Gastroesophageal sphincter (tissue), 4 donors: ENCODE data around the gene PAN2. TPM values are rescaled to one million over a fixed set of nuclear protein-coding genes. Genes with fewer than 3 reads are reported as not detected.
A peak's percentile ranks its signal among the peaks of the same experiment; 100 is the strongest.

Experiments
- ATAC-seq: fragments of 150-250 bp; one replicate; pipeline ENCODE4 v1.9.1; 2016; ENCODE audit warnings: mild to moderate bottlenecking, moderate library complexity
- H3K27ac ChIP-seq, 4 donors: fragments of 200-600 bp; sonication (generic) in 3 of 4; 1 replicate in 3 of 4; 2 replicates in 1 of 4; pipeline ENCODE4 v1.5.1; 2016 to 2019
- H3K27me3 ChIP-seq: fragments of 200-600 bp; sonication (generic); one replicate; pipeline ENCODE4 v1.5.1; 2019
- H3K36me3 ChIP-seq, 2 donors: fragments of 200-600 bp; sonication (generic); one replicate each; pipeline ENCODE4 v1.5.1; 2019; ENCODE audit warnings: control low read depth in 1 of 2
- H3K4me1 ChIP-seq, 3 donors: fragments of 200-600 bp; sonication (generic); 1 replicate in 2 of 3; 2 replicates in 1 of 3; pipeline ENCODE4 v1.5.1; 2016 to 2019; ENCODE audit warnings: control low read depth in 2 of 3
- H3K4me3 ChIP-seq, 2 donors: fragments of 200-600 bp; sonication (generic); one replicate each; pipeline ENCODE4 v1.5.1; 2019; ENCODE audit warnings: mild to moderate bottlenecking in 1 of 2, moderate library complexity in 1 of 2
- H3K9me3 ChIP-seq, 3 donors: fragments of 200-600 bp; sonication (generic); one replicate each; pipeline ENCODE4 v1.5.1; 2017 to 2019; ENCODE audit warnings: control low read depth in 2 of 3
- EP300 ChIP-seq: sonication (generic); formaldehyde crosslinking; IDR thresholded peaks from one replicate; pipeline ENCODE4 v1.6.1; 2017; ENCODE audit warnings: antibody characterized with exemption, mild to moderate bottlenecking
- POLR2A ChIP-seq, 2 donors: fragments of 450-650 bp; IDR thresholded peaks; one replicate each; pipeline ENCODE4 v1.6.1; 2017; ENCODE audit warnings: antibody characterized with exemption in 2 of 2, mild to moderate bottlenecking in 2 of 2, moderate library complexity in 1 of 2
- POLR2AphosphoS5 ChIP-seq: sonication (generic); formaldehyde crosslinking; IDR thresholded peaks from one replicate; pipeline ENCODE4 v1.6.1; 2017; ENCODE audit warnings: antibody characterized with exemption
- WGBS, 2 donors: methylation state at CpG; one replicate each; pipeline ENCODE4 v1.1.5; 2018; ENCODE audit warnings: low coverage in 1 of 2; 5-methylcytosine and 5-hydroxymethylcytosine counted together
- total RNA-seq, 4 donors: library from RNA; depleted of rRNA; stranded (reverse); fragments of >200 nt; gene quantifications; one replicate each; pipeline ENCODE4 v1.1.0, GENCODE V29; 2016
- TF ChIP-seq, protein P1 (sequence below), 4 experiments: fragments of 200-600 bp in 2 of 4; fragments of 450-650 bp in 2 of 4; sonication (generic) in 1 of 4; IDR thresholded peaks; one replicate each; pipeline ENCODE4 v1.5.1; 2017 to 2019; ENCODE audit warnings: antibody characterized with exemption in 4 of 4, mild to moderate bottlenecking in 2 of 4, moderate library complexity in 2 of 4

Gene PAN2
- total RNA-seq, 4 donors from 2014 or later, result 12.6 to 73.6 (median 30.3) TPM

GRCh38 chr12:56315622-56316473, 18.0 kb downstream of the PAN2 start, which contains the start of gene CNPY2:
Gene CNPY2, minus strand, starts transcription at chr12:56315988. Its CDS starts 771 bp downstream, at chr12:56315217.
- Histone ChIP-seq H3K27ac (peak within 1 kb of the TSS; percentile 69 to 96 (median 93)), H3K4me1 (peaks cover 0 to 25% (median 9%) of the 10 kb centered on the region in 3 donors), H3K4me3 (peak within 1 kb of the TSS; percentile 71 to 89), H3K36me3 (peaks cover 0 to 68% of the 10 kb centered on the region in 2 donors), H3K27me3 (no peaks in the 10 kb centered on the region), H3K9me3 (no peaks in the 10 kb centered on the region)
- 0% methylated on average over 3 to 9 of the region's 62 CpGs for WGBS, 2 donors
- TF ChIP-seq, protein P1, sequence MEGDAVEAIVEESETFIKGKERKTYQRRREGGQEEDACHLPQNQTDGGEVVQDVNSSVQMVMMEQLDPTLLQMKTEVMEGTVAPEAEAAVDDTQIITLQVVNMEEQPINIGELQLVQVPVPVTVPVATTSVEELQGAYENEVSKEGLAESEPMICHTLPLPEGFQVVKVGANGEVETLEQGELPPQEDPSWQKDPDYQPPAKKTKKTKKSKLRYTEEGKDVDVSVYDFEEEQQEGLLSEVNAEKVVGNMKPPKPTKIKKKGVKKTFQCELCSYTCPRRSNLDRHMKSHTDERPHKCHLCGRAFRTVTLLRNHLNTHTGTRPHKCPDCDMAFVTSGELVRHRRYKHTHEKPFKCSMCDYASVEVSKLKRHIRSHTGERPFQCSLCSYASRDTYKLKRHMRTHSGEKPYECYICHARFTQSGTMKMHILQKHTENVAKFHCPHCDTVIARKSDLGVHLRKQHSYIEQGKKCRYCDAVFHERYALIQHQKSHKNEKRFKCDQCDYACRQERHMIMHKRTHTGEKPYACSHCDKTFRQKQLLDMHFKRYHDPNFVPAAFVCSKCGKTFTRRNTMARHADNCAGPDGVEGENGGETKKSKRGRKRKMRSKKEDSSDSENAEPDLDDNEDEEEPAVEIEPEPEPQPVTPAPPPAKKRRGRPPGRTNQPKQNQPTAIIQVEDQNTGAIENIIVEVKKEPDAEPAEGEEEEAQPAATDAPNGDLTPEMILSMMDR (IDR thresholded peaks at IDR 0.05), result peak in 3 of 4 experiments; percentile 16 to 42 (median 29)
- TF ChIP-seq POLR2AphosphoS5, result peak; percentile 75
- TF ChIP-seq POLR2A (IDR thresholded peaks at IDR 0.05), result peak; percentile 75 to 76
- no peak for TF ChIP-seq EP300
- ATAC-seq, result peak; percentile 98

GRCh38 chr12:56315249-56315621, 18.6 kb downstream of the PAN2 start:
- ATAC-seq, result no peak
- Histone ChIP-seq H3K36me3 (peaks cover 0 to 68% of the 10 kb centered on the region in 2 donors), H3K4me1 (peaks cover 0 to 25% (median 9%) of the 10 kb centered on the region in 3 donors)

DNA sequence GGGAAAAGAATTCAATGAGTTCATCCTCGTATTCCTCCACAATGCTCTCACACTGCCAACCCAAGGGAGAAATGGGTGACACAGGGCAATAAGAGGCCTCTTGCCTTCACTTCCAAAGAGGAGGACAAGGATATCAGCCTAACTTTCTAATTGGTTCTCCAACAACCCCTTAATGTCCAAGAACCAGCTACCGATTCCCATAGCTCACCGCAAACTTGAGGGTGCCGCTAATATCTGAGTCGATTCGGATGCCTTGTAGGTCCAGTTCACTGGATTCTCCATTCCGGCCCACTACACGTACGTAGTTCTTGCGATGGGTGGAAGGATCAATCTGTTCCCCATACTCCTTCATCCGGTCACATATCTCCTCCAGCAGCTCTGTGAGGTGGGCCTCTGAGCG, 22.8 kb downstream of the PAN2 start:
- Histone ChIP-seq H3K27ac (no peak overlapping the region), H3K27me3 (no peaks in the 10 kb centered on the region), H3K4me1 (peaks cover 0 to 16% (median 9%) of the 10 kb centered on the region in 3 donors), H3K4me3 (no peak overlapping the region), H3K9me3 (no peaks in the 10 kb centered on the region), H3K36me3 (peaks cover 0 to 83% of the 10 kb centered on the region in 2 donors)
- ATAC-seq, result no peak
- TF ChIP-seq POLR2AphosphoS5, result no peak
- TF ChIP-seq, protein P1 (IDR thresholded peaks at IDR 0.05), result no peak
- no peak for TF ChIP-seq EP300
- no peak for TF ChIP-seq POLR2A (IDR thresholded peaks at IDR 0.05)
- WGBS, 2 donors, result 74 to 94% methylated on average over 6 to 12 of the region's 12 CpGs

More at GRCh38 chr12:56315249-56315621, 18.6 kb downstream of the PAN2 start:
- Histone ChIP-seq H3K9me3 (no peaks in the 10 kb centered on the region), H3K27ac (peak overlapping the region; percentile 69 to 96 (median 93)), H3K27me3 (no peaks in the 10 kb centered on the region), H3K4me3 (peak overlapping the region; percentile 71 to 89)
- WGBS, 2 donors, result no CpG with 5 or more reads among the region's 11 CpGs
- TF ChIP-seq, protein P1 (IDR thresholded peaks at IDR 0.05), result no peak
- no peak for TF ChIP-seq POLR2A (IDR thresholded peaks at IDR 0.05)
- TF ChIP-seq POLR2AphosphoS5, result no peak
- TF ChIP-seq EP300, result no peak

- H3K36me3 ChIP-seq, result peaks cover 0 to 97% of the 10 kb centered on the region in 2 donors
- H3K9me3 ChIP-seq, result no peaks in the 10 kb centered on the region
- WGBS, 2 donors, result 86 to 88% methylated on average over 3 of the region's 3 CpGs
- no peaks in the 10 kb centered on the region for H3K27me3 ChIP-seq
- TF ChIP-seq EP300 (no peak), POLR2A (IDR thresholded peaks at IDR 0.05) (no peak), POLR2AphosphoS5 (no peak)
- H3K4me1 ChIP-seq, result no peaks in the 10 kb centered on the region
- ATAC-seq, result no peak
- H3K27ac ChIP-seq, result no peak overlapping the region
- H3K4me3 ChIP-seq, result no peak overlapping the region
These were observed 25.1 kb downstream of the PAN2 start for GRCh38 chr12:56308714-56309113.

DNA sequence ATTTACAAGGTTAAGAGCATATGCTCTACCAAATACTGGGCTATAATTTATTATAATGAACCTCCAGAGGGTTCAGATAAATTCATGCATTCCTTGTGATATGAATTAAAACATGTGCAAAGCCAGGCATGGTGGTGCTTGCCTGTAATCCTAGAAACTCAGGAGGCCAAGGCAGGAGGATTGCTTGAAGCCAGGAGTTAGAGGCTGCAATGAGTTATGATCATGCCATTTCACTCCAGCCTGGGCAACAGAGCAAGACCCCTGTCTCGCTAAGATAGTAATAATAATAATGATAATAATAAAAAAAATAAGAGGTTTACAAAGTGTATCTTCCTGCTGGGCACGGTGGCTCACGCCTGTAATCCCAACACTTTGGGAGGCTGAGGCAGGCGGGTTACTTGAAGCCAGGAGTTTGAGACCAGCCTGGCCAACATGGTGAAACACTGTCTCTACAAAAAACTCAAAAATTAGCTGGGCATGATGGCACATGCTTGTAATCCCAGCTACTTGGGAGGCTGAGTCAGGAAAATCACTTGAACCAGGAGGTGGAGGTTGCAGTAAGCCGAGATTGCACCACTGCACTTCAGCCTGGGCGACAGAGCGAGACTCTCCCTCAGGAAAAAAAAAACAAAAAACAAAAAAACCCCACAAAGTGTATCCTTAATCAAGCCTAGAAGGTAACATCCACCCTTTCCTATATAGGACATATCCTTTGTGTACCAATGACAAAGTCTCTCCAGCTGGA, 26.4 kb downstream of the PAN2 start:
- Histone ChIP-seq H3K36me3 (peaks cover 0 to 86% of the 10 kb centered on the region in 2 donors), H3K27me3 (no peaks in the 10 kb centered on the region), H3K27ac (no peak overlapping the region), H3K9me3 (no peaks in the 10 kb centered on the region), H3K4me1 (peaks cover 0 to 7% (median 0%) of the 10 kb centered on the region in 3 donors), H3K4me3 (no peak overlapping the region)
- TF ChIP-seq EP300 (no peak), POLR2AphosphoS5 (no peak), POLR2A (IDR thresholded peaks at IDR 0.05) (no peak)
- TF ChIP-seq, protein P1 (IDR thresholded peaks at IDR 0.05), result no peak
- 89 to 90% methylated on average over 4 to 7 of the region's 7 CpGs for WGBS, 2 donors
- no peak for ATAC-seq
